BJ (cell line): ENCODE measurements around the gene ADD3. TPM values are rescaled to one million over a fixed set of nuclear protein-coding genes. Genes with fewer than 3 reads are reported as not detected.
"Not testable (repeated sequence)": the region's sequence is repeated elsewhere in the genome, so short reads cannot be mapped to it uniquely, and the experiment has no call there.

Experiments
- CTCF ChIA-PET: fragments of 350-600 bp; formaldehyde crosslinking; extraction: SDS; loops from one replicate; lab custom pipeline; 2021; ENCODE audit warnings: antibody characterized with exemption, inconsistent platforms; lab: Yijun Ruan, JAX
- POLR2A ChIA-PET: fragments of 300-600 bp; sonication (Branson Sonifier 250); formaldehyde crosslinking; extraction: SDS; loops from one replicate; lab custom pipeline; 2021; ENCODE audit warnings: antibody characterized with exemption; lab: Charles Lee
- DNase-seq: peaks from one replicate; pipeline ENCODE4 v3.0.0-alpha.2; 2011; ENCODE audit warnings: low read depth
- H3K27me3 ChIP-seq: 2 replicates; pipeline ENCODE4 v1.6.0; 2011; ENCODE audit warnings: low read length; ENCODE audit not compliant: control insufficient read depth, insufficient read depth
- H3K36me3 ChIP-seq: 2 replicates; pipeline ENCODE4 v1.5.1; 2011; ENCODE audit warnings: low read length; ENCODE audit not compliant: control insufficient read depth, insufficient read depth
- H3K4me3 ChIP-seq: 2 replicates; pipeline ENCODE4 v1.5.1; 2011; ENCODE audit warnings: low read depth, mild to moderate bottlenecking, control low read depth, low read length
- polyA plus RNA-seq: library from polyadenylated mRNA; depleted of rRNA; stranded (reverse); fragments of >200 nt; gene quantifications from 2 replicates; pipeline ENCODE4 v1.2.3, GENCODE V29; 2011
- TF ChIP-seq, protein P1 (sequence below): IDR thresholded peaks from 2 replicates; pipeline ENCODE4 v1.5.1; 2011; ENCODE audit warnings: low read depth, mild to moderate bottlenecking, control low read depth, inconsistent platforms, low read length, moderate library complexity; ENCODE audit not compliant: insufficient read depth

Gene ADD3
- polyA plus RNA-seq, 1 experiment: 52.0 TPM

DNA sequence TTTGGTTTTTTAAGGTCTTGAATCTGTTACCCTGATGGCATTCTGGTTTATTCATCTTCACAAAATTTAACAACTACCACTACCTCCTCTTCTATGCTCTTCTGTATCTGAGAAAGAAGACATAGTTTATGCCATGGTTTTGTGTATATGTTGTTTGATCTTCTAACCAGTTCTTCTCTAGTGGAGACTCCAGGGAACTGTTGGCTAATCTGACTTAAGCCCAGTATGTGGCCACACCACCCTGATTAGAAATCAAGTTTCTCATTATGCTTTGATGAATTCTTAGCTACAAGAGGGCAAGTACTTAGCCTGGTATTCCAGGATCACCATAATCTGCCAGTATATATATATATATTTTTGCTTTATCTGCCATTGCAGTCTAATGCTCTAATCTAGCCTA is 100.1 kb downstream of the ADD3 start:
- H3K36me3 ChIP-seq: peaks cover under 1% of the 10 kb centered on the region; the same call in 1 of the 2 replicates
- DNase-seq: no peak
- no peaks in the 10 kb centered on the region for H3K27me3 ChIP-seq
- no peak overlapping the region for H3K4me3 ChIP-seq
- ChIA-PET CTCF (interaction anchor here (0.9 to 1.6 kb wide), 4 partner anchors 11 to 224 kb away, joined by 3 to 5 read pairs (median 4); no protein-coding TSS in a partner anchor), POLR2A (no interaction called here)
- TF ChIP-seq, protein P1, sequence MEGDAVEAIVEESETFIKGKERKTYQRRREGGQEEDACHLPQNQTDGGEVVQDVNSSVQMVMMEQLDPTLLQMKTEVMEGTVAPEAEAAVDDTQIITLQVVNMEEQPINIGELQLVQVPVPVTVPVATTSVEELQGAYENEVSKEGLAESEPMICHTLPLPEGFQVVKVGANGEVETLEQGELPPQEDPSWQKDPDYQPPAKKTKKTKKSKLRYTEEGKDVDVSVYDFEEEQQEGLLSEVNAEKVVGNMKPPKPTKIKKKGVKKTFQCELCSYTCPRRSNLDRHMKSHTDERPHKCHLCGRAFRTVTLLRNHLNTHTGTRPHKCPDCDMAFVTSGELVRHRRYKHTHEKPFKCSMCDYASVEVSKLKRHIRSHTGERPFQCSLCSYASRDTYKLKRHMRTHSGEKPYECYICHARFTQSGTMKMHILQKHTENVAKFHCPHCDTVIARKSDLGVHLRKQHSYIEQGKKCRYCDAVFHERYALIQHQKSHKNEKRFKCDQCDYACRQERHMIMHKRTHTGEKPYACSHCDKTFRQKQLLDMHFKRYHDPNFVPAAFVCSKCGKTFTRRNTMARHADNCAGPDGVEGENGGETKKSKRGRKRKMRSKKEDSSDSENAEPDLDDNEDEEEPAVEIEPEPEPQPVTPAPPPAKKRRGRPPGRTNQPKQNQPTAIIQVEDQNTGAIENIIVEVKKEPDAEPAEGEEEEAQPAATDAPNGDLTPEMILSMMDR: no peak

DNA sequence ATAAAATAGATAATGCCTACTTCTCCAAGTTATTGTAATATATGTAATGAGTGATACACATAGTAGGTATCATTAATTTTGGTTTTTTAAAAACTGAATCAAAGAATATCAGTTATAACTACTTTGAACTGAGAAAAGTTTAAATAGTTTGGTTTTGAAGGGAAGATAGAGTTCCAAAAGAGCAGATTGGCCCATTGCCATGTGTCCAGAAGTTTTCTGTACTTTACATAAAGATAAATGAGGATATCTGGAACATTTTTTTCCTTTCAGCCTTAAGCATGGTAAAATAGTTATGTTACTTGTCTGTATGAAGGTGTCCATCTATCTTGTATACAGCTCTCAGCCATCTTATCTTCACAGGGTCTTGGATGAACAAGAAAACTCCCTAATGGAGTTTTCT is 101.7 kb downstream of the ADD3 start:
- H3K4me3 ChIP-seq: no peak overlapping the region
- no peak for DNase-seq
- peaks cover 6% of the 10 kb centered on the region; the same call in 1 of the 2 replicates for H3K36me3 ChIP-seq
- ChIA-PET POLR2A (no interaction called here), CTCF (interaction anchor here (0.5 to 0.7 kb wide), 2 partner anchors 118 to 225 kb away, joined by 3 read pairs; no protein-coding TSS in a partner anchor)
- TF ChIP-seq, protein P1: no peak
- no peaks in the 10 kb centered on the region for H3K27me3 ChIP-seq

DNA sequence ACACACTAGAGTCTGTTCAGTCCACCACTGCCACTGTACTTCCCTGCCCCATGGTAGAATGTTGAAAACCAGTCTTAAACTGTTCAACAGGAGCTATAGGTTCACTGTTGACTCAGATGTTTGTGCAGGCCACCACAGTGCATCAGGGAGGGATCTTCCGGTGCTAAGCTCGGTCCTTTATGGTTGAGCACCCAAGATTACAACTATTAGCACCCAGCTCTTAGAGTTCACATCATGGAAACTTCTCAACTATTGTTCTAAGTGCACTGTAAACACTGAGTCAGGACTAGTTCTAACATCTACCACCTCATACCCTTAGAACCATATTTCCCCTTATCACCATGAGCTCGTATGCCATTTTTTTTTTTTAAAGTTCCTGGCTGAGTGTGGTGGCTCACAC is 102.6 kb downstream of the ADD3 start:
- Histone ChIP-seq H3K4me3 (no peak overlapping the region), H3K27me3 (no peaks in the 10 kb centered on the region), H3K36me3 (peaks cover 6% of the 10 kb centered on the region; the same call in 1 of the 2 replicates)
- TF ChIP-seq, protein P1: no peak
- no peak for DNase-seq
- ChIA-PET POLR2A (no interaction called here), CTCF (interaction anchor here (0.6 to 0.9 kb wide), 3 partner anchors 15 to 636 kb away, joined by 3 read pairs; no protein-coding TSS in a partner anchor)

DNA sequence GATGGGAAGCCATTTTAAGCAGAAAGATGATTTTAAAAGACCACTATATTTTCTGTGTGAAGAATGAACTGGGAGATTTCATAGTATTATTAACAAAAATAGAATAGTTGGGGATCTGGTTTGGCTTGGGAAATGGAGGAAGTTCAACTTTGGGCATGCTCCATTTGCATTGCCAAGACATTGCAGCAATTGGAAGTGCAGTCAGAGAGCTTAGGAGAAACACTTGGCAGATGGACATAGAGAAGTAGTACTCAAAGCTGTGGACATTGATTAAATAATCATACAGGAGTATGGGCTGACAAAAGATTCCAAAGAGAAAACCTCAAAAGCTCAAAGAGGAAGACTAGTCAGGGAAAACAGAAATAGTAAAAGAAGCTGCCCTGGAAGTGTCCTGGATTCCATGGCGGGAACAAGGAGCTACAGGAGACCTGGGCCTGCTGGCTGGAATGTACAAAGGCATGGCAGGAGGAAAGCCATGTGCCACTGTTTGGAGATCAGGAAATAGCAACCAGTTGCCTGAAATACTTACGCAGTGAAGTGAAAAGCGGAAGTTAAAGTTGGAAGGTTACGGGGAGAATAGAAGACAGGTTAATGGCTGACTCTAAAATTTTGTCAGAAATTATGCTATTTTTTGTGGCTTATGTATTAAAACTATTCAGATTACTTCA is 106.0 kb downstream of the ADD3 start:
- H3K4me3 ChIP-seq: no peak overlapping the region
- no peaks in the 10 kb centered on the region for H3K27me3 ChIP-seq
- TF ChIP-seq, protein P1: no peak
- no peak for DNase-seq
- ChIA-PET CTCF (no interaction called here), POLR2A (no interaction called here)
- peaks cover 9% of the 10 kb centered on the region for H3K36me3 ChIP-seq

DNA sequence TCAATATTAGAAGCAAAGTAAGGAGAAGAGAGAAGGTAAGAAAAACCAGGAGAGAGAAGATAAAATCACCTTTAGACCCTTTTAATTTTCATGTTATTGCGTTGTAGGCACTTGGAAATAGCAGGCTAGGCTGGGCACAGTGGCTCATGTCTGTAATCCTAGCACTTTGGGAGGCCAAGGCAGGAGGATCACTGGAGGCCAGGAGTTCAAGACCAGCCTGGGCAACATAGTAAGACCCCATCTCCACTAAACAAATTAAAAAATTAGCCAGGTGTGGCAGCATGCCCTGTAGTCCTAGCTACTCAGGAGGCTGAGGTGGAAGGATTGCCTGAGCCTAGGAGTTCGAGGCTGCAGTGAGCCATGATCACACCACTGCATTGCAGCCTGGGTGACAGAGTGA is 106.9 kb downstream of the ADD3 start:
- CTCF ChIA-PET, H3K27me3 ChIP-seq, POLR2A ChIA-PET, H3K4me3 ChIP-seq, DNase-seq, H3K36me3 ChIP-seq: not testable (repeated sequence)
